ENCODE data around the gene AGRP.
"Not testable (repeated sequence)": the region's sequence is repeated elsewhere in the genome, so short reads cannot be mapped to it uniquely, and the experiment has no call there.

Gene AGRP

DNA sequence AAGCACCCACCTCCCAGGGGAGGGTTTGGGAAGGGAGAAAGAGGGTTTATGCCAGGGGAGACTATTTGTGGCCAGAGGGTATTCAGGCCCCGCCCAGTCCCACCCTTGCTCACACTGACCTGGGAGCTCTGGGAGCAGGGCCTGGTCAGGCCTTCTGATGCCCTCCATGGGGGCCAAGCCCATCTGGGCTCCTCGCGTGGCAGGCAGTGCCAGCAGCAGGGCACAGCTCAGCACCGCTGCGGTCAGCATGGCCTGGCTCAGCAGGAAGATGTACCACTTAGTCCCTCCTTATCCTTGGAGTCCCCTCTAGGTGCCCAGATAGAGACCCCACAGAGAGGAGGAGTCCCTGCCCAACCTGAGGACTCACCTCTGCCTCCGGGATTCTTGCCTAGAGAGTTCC, at the start of gene AGRP:
TSS of gene AGRP (minus strand) at position 398 of the 400 bp plus-strand sequence. CDS start at position 249, 149 bp downstream.
- DNase-seq: no peak

- DNase-seq: peak in 1 of 2 donors; percentile 54
These were observed 47.9 kb upstream of the AGRP start for GRCh38 chr16:67531247-67531646.

DNA sequence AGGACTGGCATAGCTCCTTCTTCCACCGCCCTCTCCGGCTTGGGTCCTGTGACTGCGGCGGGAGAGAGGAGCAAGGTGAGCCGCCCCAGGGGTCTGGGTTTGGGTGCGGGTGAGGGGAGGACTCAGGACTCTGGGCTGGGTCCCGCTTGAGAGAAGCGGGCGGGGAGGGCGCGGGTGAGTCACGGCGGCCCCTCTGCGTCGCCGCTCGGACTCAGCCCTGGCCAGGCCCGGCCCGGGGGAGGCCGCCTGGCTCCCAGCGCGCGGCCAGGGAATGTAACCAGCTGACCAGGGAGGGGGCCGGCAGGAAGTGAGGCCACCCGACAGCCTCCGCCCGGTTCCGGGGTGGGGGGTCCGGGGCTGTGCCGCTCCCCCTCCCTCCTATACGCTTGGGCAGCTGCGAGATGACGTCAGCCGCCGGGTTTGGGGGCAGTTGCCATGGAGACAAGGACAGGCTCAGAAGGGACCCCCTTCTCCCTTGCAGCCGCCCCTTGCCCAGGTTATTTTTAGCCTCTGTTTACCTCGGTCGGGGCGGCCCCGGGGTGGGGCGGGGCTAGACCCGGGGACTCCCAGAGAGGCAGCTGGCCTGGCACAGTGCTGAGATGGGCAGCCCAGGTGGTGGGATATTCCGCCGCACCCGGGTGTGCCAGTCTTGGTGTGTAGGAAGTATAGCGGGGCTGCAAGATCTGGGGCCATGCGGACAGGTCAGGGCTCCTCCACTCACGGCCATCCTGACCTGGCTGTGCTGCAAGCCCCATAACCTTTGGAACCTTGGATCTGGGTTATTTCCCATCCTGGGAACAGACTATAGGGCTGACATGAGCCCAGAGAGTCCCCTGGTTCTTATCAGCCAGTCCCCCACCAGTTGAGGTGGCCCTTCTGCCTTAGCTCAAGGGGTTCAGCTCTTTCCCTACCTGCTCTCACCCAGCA, 46.9 kb upstream of the AGRP start:
- peak; percentile 46 to 81 for DNase-seq

DNA sequence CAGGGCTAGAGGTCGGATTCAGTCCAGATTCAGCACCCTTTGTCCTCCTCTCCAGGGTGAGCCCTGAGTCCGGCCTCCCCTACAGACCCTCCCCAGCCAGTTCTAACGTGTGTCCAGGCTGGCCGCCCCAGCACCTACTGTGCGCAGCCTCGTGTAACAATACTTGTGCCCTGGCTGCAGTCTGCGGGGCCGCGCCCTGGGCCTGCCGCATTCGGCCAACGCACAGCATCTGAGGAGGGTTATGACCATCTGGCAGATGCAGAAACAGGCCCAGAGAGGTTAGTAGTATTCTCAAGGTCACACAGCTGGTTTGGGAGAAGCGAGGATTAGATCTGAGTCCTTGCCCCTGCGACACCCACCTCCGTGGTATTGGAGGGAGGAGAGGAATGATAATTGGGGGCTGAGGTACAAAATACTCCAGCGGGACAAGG, 46.2 kb upstream of the AGRP start:
- no peak for DNase-seq

- peak in 1 of 2 donors; percentile 34 for DNase-seq
These were observed 45.7 kb upstream of the AGRP start for GRCh38 chr16:67528870-67529581.

GRCh38 chr16:67528222-67528869, 45.0 kb upstream of the AGRP start, which contains the start of gene RIPOR1:
TSS of gene RIPOR1 (plus strand) at chr16:67528829. CDS start at chr16:67538447, 9,618 bp downstream.
- DNase-seq: peak; percentile 40 to 54

DNA sequence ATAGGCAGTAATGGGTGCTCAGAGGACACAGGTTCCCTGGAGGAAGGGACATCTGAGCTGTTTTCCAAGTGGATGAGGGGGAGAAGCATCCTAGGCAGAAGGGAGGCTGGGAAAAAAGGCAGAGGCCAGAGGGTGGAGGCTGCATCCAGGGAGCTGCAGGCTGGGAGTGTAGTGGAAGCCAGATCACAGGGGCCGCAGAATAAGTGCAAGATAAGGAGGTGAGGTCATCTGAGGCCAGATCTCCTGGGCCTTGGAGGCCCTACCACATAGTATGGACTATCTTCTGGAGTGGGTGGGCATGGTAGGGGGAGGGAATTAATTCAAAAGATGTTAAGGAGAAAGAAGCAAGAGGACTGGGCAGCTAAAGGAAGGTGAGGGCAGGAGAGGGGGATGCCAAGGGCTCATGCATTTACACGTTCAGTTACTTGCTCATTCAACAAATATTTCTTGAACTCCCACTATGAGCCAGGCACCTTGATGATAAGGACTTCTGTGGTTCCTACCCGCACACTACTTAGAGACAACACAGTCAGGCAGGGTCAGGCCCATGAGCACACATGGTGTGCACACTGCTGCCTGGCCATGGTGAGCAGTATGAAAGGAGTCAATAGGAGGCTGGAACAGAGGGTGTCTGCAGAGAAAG, 42.9 kb upstream of the AGRP start:
- no peak for DNase-seq

GRCh38 chr16:67525176-67525860, 42.0 kb upstream of the AGRP start:
- DNase-seq: no peak

GRCh38 chr16:67521095-67521804, 37.9 kb upstream of the AGRP start:
- DNase-seq: peak; percentile 96 to 98

GRCh38 chr16:67519242-67519641, 35.9 kb upstream of the AGRP start:
- DNase-seq: no peak

DNA sequence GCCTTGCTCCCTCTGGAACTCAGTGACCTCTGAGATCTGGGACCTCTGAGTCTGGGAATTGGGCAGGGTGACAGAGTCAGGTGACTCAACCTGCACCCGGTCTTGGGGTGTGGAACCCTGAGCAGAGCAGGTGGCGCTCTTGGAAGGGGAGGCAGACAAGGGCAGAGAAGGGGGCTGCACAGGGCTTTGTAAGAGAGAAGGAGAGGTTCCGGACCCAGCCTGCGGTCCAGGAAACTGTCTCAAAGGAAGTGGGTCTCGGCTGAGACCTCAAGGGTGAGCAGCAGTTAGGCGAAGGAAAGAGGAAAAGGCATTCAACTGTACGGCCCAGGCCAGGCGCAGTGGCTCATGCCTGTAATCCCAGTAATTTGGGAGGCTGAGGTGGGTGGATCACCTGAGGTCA, 35.3 kb upstream of the AGRP start:
- DNase-seq: no peak

DNA sequence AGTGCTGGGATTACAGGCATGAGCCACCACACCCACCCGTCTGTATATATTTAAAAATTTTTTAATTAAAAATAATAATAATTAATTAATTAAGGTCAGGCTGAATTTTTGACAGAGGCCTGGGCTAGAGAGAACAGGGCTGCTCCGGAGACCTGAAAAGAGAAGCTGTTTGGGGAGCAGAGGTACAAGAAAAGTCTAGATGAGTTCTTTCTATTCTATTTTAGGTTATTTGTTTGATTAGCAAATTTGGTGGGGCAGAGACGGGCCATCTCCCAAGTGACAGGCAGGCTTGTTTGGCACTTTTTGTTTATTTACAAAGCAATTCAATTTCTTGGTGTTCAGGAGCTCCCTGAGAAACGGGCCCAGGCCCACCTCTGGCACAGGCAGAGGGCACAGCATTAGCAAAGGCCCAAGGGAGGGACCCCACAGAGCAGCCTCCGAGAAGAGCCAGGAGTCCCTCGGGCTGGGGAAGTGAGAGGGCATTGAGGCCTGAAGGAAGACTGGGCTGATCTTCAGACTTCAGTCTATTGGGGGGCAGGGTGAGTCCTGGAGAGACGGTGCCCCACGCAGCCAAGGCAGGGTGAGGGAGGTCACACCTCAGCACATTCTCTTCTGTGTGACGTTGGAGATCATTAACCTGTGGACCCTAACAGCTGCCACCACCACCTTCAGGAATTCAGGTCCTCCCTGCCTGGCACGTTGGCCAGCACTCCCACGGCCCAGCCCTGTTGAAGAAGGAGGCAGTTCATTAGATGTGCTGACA, 34.5 kb upstream of the AGRP start:
- DNase-seq: peak in 1 of 2 donors; percentile 67

DNA sequence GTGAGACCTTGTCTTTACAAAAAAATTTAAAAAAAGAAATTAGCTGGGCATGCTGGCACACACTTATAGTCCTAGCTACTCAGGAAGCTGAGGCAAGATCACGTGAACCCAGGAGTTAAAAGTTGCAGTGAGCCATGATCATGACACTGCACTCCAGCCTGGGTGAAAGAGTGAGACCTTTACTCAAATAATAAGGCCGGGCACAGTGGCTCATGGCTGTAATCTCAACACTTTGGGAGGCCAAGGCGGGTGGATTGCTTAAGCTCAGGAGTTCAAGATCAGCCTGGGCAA, 33.8 kb upstream of the AGRP start:
- no peak for DNase-seq

GRCh38 chr16:67516296-67517154, 33.2 kb upstream of the AGRP start:
- DNase-seq: no peak

GRCh38 chr16:67514382-67514828, 31.1 kb upstream of the AGRP start:
- DNase-seq: peak; percentile 86

- not testable (repeated sequence) for DNase-seq
These were observed 30.5 kb upstream of the AGRP start for GRCh38 chr16:67513892-67514291.

- DNase-seq: peak in 1 of 2 donors; percentile 25
These were observed 25.7 kb upstream of the AGRP start for GRCh38 chr16:67509016-67509415.

DNA sequence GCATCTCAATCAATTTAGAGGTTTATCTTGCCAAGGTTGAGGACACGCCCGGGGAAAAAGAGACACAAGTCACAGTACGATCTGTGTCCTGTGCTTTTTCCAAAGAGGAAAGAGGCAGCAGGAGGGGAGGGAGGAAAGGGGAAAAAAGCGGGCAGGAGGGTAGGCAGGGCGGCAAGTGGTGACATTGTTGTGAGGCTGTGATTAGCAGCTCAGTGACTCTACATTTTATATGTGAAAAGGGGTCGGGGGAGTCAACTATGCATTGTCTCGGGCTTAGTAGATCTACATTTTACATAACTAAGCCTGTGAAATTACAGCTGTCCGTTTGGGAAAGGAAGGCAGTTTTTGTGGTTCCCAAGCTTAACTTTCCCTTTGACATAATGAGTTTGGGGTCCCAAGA, 23.1 kb upstream of the AGRP start:
- DNase-seq: no peak

Measured in CD4-positive, alpha-beta T cell treated with Interferon alpha-2 for 1 hour (primary cell).